GM19452 (cell line): Measurements from ENCODE around the gene CLASRP.

Experiments used
- ATAC-seq: cut with Tn5 transposase; IDR thresholded peaks from one replicate; pipeline ENCODE4 v1.9.1; 2021; ENCODE audit not compliant: unreplicated experiment

Gene CLASRP

DNA sequence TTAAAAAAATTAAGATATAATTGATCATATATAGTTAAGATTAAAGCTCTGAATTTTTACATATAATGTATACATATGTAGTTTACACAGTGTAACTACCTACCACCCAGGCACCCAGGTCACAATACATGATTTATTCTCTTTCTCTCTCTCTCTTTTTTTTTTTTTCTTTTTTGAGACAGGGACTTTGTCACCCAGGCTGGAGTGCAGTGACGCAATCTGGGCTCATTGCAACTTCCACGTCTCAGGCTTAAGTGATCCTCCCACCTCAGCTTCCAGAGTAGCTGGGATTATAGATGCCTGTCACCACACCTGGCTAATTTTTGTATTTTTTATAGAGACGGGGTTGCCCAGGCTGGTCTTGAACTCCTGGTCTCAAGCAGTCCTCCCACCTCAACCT is 18.8 kb upstream of the CLASRP start:
- ATAC-seq, result no peak

DNA sequence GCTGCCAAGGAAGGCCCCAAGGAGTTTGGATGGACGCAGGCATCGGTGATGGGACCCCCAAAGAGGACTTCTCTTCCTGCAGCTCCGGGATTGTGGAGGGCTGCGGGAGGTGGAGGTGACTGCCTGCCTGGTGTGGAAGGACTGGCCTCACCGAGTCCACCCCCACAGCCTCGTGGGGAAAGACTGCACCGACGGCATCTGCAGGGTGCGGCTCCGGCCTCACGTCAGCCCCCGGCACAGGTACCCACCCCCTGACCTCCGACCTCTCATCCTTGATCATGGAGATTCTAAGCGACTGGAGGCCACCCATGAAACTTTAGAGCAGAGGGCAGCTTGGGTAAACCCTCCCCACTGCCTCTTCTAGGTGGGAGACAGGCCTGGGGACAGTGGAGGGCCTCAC is 16.9 kb upstream of the CLASRP start:
- no peak for ATAC-seq

DNA sequence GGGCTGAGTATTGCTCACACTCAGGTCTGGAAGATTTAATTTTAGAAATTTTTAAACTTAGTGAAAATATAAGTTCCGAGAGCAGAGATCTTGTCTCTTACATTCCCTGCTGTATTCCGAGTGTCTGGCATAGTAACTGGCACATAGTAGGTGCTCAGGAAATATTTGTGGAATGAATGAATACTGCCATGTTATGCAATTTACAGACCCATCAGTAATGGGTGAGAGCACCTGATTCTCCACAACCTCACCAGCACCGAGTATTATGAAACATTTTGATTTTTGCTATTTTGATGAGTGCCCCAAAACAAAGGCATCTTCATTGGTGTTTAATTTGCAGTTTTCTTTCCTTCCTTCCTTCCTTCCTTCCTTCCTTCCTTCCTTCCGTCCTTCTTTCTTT is 15.8 kb upstream of the CLASRP start:
- no peak for ATAC-seq

DNA sequence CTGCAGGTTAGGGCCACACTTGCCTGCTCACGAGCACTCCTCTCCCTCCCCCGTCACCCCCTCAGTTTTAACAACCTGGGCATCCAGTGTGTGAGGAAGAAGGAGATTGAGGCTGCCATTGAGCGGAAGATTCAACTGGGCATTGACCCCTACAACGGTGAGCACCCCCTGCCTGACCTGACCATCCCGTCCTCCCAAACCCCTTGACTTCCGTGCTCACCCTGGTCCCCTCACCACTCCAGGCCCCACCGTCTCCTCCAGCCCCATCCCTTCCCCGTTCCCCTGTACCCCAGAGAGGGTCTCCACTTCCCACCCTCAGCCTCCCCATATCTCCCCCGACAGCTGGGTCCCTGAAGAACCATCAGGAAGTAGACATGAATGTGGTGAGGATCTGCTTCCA is 13.6 kb upstream of the CLASRP start:
- no peak for ATAC-seq

DNA sequence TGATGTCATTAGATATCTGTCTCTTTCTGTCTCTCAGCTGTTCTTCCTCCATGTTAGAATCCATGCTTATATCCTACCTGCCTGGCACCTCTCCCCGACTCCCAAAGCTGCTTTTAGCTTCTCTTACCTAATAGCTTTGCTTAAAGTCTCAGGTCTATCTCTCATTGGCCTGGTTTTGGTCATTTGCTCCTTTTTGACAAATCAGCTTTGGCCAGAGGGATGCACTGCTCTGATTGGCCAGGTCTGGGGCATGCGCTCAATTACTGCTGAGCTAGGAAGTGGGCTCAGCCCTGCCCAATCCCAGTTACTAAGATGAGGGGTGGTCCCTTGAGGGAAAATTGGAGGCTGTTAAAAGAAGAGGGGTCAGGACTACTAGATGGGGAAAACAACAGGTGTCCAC is 11.5 kb upstream of the CLASRP start:
- no peak for ATAC-seq

DNA sequence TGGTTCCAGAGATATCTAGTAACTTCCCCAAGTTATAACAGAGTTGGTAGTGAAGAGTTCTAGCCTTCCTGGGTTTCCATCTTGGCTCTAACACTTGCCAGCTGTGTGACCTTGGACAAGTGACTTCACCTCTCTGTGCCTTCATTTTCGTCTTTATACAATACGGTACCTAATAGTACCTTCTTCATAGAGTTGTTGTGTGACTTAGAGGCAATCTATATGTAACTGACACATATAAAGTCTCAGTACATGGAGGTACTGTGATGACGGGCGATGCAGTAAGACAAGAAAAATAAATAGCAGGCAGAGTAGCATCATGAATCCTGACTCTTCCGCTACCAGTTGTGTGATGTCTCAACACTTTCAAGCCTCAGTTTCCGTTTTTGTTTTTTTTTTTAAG is 8.0 kb upstream of the CLASRP start:
- no peak for ATAC-seq

DNA sequence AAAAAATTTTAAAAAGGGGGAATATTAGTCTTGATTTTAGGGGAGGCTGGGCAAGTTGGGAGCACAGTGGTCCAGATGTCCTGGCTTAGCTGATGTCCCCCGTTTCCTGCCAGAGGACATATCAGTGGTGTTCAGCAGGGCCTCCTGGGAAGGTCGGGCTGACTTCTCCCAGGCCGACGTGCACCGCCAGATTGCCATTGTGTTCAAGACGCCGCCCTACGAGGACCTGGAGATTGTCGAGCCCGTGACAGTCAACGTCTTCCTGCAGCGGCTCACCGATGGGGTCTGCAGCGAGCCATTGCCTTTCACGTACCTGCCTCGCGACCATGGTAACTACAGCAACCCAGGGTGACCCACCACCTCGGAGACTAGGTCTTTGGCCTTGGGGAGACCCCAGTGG is 6.4 kb upstream of the CLASRP start:
- no peak for ATAC-seq

DNA sequence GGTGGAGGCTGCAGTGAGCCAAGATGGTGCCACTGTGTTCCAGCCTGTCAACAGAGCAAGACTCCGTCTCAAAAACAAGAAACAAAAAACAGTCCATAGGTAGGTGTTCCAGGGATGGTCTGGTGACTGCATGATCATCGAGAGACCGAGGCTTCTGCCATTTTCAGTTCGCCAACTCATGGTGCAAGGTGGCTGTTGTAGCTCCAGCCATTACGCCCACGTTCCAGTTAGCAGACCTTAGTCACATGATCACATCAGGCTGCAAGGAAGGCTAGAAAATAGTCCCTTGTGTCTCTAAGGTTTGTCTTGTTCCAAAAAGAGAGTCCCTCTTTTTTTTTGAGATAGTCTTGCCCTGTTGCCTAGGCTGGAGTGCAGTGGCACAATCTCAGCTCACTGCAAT is 3.1 kb upstream of the CLASRP start:
- no peak for ATAC-seq

DNA sequence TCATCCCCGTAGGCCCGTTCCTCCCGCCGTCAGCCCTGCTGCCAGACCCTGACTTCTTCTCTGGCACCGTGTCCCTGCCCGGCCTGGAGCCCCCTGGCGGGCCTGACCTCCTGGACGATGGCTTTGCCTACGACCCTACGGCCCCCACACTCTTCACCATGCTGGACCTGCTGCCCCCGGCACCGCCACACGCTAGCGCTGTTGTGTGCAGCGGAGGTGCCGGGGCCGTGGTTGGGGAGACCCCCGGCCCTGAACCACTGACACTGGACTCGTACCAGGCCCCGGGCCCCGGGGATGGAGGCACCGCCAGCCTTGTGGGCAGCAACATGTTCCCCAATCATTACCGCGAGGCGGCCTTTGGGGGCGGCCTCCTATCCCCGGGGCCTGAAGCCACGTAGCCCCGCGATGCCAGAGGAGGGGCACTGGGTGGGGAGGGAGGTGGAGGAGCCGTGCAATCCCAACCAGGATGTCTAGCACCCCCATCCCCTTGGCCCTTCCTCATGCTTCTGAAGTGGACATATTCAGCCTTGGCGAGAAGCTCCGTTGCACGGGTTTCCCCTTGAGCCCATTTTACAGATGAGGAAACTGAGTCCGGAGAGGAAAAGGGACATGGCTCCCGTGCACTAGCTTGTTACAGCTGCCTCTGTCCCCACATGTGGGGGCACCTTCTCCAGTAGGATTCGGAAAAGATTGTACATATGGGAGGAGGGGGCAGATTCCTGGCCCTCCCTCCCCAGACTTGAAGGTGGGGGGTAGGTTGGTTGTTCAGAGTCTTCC is 1.3 kb upstream of the CLASRP start:
- ATAC-seq, result no peak

DNA sequence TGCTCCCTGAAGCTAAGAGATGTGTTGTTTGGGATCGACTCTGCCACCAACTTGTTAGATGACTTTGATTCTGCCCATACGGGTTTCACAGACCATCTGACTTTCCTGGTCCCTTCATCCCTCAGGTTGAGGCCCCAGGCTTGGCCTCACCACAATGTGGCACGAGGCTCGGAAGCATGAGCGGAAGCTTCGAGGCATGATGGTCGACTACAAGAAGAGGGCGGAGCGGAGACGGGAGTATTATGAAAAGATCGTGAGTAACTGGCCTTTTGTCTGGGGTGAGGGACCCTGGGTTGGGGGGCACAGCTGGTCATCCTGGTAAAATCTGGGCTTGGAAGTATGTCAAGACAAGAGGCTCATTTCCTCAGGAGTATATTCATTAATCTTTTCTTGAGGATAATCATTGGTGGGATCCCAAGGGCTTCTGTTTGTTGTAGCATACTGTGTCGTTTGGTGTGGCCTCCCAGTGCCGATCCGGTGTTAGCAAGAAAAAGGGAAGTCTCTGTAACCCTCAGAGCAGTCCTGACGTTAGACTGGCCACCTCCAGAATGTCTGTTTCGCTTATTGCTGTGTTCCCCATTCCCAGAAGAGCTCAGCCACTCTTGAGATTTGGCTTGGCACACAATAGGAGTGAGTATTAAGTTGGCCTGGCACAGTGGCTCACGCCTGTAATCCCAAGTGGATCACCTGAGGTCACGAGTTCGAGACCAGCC is 1.4 kb downstream of the CLASRP start:
- ATAC-seq, result no peak

DNA sequence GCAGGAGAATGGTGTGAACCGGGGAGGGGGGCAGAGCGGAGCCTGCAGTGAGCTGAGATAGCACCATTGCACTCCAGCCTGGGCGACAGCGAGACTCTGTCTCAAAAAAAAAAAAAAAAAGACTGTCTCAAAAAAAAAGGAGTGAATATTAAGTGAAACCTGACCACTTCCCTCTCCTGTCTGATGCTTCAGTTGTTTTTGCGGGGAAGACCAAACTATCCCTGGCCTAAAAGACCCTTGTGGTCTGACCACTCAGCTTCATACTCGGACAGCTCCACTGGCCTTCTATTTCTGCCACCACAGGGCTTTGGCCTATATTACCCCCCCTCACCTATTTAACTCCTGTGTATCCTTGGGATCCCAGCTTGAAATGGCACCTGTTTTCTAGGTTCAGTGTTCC is 2.3 kb downstream of the CLASRP start:
- ATAC-seq, result no peak

DNA sequence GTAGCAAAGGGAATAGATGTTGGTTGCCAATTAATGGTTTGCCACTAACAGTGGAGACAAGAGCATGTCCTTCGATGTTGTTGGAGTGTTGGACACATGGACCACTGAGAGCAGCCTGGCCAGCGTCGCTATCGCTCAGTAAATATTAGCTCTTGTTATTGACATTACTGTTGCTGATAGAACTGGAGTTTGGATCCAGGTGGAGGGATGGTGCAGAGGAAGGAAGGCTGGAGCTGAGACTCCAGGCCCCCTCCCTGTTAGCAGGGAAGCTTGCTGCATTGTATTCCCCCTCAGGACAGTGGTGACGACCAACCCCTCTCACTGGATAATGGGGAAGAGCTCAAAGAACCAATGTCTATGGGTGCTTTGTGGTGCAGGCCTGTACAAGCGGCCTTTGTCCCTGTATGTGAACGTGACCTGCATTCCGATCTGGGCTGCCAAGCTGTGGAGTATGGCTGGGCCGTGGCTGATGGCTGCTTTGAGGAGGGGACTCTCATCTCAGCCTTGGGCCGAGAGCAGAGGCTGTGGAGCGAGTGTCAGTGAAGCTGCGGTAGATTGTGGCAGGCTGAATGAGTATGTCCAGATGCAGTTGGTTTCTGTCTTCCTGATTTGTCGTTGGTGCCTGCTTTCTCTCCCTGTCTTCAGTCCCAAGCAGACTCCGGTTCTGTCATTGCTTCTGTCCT is 7.0 kb downstream of the CLASRP start:
- no peak for ATAC-seq

DNA sequence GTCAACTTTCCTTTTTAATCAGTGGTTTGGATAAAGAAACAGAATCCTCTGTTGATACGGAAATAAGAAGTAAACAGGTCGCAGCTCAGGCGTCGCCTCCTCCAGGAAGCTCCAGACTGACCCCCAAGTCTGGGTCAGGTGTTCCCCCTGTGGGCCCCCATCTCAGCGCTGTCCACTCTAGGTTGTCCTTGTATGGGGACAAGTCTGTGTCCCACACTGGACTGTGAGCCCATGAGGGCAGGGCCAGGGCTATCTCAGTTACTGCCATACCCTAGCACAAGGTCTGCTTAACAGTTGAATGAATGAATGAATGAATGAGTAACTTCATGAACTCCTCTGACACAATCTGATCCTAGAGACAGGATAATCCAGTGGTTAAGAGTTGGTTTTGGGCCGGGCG is 7.5 kb downstream of the CLASRP start:
- no peak for ATAC-seq

DNA sequence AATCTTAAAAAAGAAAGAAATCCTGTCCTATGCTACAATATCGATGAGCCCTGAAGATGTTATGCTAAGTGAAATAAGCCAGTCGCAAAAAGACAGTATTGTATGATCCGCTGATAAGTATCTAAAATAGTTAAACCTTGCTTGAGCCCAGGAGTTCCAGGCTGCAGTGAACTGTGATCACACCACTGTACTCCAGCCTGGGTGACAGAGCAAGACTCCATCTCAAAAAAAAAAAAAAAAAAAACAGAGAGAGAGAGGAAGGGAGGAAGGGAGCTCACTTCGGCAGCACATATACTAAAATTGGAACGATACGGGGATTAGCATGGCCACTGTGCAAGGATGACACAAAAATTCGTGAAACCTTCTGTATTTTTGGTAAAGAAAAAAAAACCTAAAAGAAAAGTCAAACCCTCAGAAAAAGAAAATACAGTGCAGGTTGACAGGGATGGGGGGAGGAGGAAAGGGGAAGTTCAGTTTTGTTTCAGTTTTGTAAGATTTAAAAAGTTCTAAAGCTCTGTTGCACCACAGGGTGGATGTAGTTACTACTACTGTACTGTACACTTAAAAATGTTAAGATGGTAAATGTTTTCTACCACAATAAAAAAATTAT is 8.4 kb downstream of the CLASRP start:
- ATAC-seq, result peak; percentile 70

DNA sequence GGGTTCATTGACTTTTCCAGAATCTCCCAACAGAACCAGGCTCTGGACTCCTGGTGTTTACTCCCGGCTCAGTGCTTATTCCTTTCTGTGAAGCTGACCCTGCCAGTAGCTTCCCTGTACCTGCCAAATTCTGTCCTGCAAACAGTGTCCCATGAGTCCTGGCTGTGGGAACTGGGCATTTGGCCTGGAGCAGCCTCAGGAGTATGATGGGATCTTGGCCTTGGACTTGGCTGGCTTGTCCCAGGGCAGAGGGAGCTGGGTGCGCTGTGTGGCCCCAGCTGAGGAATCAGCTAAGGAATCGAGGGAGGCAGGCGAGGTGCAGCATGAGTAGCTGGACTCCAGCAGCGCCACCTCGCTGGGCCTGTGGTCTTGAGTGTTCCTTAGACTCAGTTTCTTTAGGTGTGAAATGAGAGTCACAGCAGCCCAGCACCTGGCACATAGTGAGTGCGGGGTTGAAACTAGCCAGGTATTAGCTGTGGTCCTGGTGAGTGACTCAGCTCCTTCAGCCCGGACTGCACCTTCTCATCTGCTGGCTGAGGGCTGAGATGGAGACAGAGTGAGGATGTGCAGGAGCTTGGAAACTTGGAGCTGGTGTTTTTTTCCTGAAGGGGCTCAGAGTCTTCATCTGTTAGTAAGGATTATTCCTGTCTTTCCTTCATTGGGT is 10.4 kb downstream of the CLASRP start:
- ATAC-seq, result no peak

DNA sequence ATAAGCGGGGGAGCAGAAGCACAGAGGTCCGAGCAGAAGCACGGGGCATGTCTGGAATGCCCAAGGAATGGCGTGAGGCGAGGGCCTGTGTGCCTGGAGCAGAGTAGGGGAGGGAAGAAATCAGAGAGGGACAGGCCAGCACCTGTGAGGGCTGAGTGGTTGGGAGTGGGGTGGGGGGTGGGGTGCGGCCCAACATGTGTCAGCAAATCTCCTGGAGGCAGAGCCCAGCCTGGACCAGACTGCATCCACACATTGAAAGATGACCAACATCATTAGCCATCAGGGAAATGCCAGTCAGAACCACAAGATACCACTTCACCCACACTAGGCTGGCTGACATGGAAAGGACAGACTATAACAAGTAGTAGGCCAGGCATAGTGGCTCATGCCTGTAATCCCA is 11.2 kb downstream of the CLASRP start:
- no peak for ATAC-seq

DNA sequence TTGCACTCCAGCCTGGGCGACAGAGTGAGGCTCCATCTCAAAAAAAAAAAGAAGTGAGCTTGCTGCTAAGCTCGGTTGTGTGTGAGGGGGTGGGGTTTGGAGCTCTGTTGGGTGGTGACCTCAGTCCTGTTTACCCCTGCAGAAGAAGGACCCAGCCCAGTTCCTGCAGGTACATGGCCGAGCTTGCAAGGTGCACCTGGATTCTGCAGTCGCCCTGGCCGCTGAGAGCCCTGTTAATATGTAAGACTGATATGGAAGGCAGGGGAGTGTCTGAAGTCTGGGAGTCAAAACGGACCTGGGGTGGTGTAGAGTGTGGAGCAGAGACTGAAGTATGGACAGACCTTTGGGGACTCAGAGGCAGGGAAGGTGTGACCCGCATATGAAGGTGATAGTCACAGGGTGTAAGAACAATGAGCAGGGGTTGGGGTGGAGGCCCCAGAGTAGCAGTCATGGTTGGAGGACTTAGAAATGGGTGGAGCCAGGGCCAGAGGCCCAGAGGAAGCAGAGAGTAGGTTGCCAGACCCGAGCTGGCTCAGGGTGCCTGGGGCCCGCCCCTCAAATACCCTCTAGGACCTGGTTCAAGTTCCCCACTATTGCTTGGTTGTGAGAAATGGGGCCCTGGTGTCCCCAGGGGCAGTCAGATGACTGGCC is 13.2 kb downstream of the CLASRP start:
- ATAC-seq, result no peak

DNA sequence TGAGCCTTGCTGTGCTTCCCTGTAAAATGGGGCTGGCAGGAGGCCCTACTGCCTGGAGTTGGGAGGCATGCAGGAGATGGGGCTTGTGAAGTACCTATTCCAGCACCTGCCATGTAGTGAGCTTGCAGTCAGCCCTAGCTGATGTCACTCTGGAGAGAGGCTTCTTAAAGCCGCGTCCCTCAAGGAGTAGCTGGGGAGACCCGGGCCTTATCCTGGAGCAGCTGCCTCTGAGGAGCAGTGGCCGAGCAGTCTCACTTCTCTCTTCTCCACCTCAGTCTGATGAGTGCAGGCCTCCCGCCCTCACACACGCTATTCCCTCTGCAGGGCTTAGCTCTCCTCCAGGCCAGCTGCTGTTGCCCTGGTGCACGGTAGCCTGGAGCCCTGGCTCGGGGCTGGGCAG is 18.0 kb downstream of the CLASRP start:
- no peak for ATAC-seq

DNA sequence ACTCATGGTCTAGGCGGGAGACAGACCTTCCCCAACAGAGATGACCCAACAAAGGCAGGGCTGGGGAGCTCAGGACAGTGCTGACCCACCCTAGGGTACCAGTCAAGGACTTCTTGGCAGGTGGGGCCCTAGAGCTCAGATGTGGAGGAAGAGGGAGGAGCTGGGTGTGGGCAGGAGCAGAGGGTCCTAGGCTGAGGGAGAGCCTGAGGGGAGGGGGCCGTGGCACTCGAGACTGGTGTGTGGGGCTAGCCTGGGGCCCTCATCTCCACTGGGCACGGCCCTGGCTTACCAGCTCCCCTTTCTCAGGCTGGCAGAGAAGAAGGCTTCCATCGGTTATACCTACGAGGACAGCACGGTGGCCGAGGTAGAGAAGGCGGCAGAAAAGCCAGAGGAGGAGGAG is 18.6 kb downstream of the CLASRP start:
- no peak for ATAC-seq

DNA sequence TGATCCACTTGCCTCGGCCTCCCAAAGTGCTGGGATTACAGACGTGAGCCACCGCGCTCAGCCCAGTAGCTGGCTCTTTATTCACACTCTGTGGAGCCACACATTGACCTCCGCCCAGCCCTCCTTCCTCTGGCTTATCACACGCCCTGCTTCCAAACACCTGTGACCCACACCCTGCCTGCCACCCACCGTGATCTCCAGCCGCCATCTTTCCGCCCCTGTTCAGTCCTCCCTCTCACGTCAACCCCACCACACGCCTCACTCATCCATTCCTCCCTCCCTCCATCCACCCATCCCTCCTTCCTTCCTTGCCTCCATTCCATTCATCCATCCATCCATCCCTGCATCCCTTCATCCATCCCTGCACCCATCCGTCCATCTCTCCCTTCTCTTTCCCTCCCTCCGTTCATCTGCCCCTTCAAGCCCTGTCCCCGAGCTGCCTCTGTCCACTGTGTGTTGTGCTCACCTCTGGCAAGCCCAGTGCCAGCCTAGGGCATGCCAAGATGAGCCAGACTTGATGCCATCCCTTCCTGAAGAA is 19.8 kb downstream of the CLASRP start:
- ATAC-seq, result no peak
